ENCODE data around the gene EML5. TPM values are rescaled to one million over a fixed set of nuclear protein-coding genes. Genes with fewer than 3 reads are reported as not detected.
"Not testable (repeated sequence)": the region's sequence is repeated elsewhere in the genome, so short reads cannot be mapped to it uniquely, and the experiment has no call there.

Gene EML5
- total RNA-seq, 1 donor from 2014 or later: 1.5 TPM

DNA sequence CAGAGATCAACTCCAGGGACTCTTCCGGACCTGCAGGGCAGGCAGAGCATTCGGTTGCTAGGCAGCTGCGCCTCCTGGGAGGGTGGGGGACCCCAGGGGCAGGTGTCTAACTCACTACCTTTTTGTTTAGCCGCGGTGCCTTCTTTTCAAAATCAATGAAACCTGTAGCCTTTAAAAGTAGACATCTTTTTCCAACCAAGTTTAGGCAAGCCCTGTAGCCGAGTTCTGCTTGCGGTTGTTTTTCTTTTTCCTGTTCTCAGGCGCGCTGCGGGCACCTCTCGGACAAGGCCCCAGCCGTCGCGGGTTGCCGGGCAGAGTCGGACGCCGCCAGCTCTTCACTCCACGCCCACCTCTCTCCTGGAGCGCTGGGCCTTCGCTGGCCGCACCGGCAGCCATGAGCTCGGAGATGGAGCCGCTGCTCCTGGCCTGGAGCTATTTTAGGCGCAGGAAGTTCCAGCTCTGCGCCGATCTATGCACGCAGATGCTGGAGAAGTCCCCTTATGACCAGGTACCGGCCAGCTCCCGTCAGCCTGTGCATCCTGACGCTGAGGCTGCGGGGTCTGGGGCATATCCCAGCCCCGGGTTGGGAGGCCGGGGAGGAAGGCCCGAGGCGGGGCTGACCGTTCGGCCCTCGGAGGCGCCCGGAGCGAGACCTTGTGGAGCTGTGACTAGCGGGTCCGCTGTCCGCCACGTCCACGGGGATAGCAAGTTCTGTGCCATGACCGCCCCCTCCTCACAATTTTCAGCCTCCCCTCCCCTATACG lies 31.7 kb upstream of the EML5 start, which contains the start of gene TTC8:
TSS of gene TTC8 (plus strand) at position 338 of the 764 bp plus-strand sequence. CDS start at position 395, 57 bp downstream.
- H3K36me3 Mint-ChIP-seq (ENCODE audit: low read depth): no peaks in the 10 kb centered on the region
- peak within 1 kb of the TSS; percentile 93 for H3K27ac Mint-ChIP-seq
- H3K9me3 Mint-ChIP-seq: no peaks in the 10 kb centered on the region
- peak; percentile 74 for DNase-seq (ENCODE audit: low spot score)
- intact Hi-C loops (cut with micrococcal nuclease): loop anchor here (1.0 to 10.0 kb wide), 6 partner anchors 32 to 2000 kb away; partner anchors contain the start of genes EFCAB11, EML5, GPR65 and TDP1
- peaks cover 14% of the 10 kb centered on the region for H3K4me1 Mint-ChIP-seq (ENCODE audit: low read depth)
- H3K4me3 Mint-ChIP-seq: peak within 1 kb of the TSS; percentile 84
- peaks cover 15% of the 10 kb centered on the region for H3K27me3 Mint-ChIP-seq (ENCODE audit: insufficient read depth)

DNA sequence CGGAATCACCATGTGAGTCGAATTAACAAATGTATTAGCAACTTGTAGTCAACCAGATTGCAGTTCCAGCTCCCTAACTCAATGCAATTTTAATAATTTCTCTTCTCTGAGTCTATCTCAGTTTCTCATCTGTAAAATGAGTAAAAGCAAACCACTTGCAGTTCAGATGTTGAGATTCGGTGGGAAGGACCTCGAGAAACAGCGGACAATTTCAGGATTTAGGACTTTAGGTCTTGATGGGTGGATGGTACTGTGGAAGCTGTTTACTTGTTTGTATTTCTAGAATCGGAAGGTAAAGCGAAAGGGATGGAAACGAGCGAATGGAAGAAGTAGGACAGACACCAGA lies 31.2 kb upstream of the EML5 start:
- peaks cover 14% of the 10 kb centered on the region for H3K4me1 Mint-ChIP-seq (ENCODE audit: low read depth)
- H3K4me3 Mint-ChIP-seq: peak overlapping the region; percentile 84
- intact Hi-C loops (cut with micrococcal nuclease): loop anchor here (1.0 to 10.0 kb wide), 6 partner anchors 32 to 2001 kb away; partner anchors contain the start of genes EFCAB11, EML5, GPR65 and TDP1
- H3K27ac Mint-ChIP-seq: peak overlapping the region; percentile 93
- peaks cover 14% of the 10 kb centered on the region for H3K27me3 Mint-ChIP-seq (ENCODE audit: insufficient read depth)
- no peaks in the 10 kb centered on the region for H3K36me3 Mint-ChIP-seq (ENCODE audit: low read depth)
- DNase-seq (ENCODE audit: low spot score): no peak
- no peaks in the 10 kb centered on the region for H3K9me3 Mint-ChIP-seq

DNA sequence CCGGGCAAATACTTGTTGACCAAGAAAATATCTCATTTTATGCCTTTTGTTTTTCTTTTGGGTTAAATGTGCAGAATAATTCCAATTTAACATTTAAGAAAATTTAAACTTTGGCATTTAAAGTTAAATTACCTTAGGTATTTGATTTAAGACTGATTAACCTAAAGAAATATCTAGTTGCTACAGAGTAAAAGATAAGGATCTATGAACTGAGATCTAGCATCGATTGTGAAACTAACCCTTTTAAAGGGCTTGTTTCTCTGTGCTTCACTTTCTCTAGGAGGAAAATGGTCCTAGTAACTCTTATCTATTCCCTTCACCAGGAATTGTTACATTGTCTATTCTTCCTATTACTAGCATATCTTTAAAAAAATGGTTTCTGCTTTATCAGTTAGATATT lies 29.1 kb upstream of the EML5 start:
- H3K4me3 Mint-ChIP-seq: no peak overlapping the region
- intact Hi-C loops (cut with micrococcal nuclease): loop anchor here (5.0 to 10.0 kb wide), 3 partner anchors 815 to 2003 kb away; partner anchors contain the start of genes EFCAB11, GPR65 and TDP1
- H3K9me3 Mint-ChIP-seq: no peaks in the 10 kb centered on the region
- peaks cover 21% of the 10 kb centered on the region for H3K27me3 Mint-ChIP-seq (ENCODE audit: insufficient read depth)
- peaks cover 14% of the 10 kb centered on the region for H3K4me1 Mint-ChIP-seq (ENCODE audit: low read depth)
- H3K27ac Mint-ChIP-seq: no peak overlapping the region
- no peak for DNase-seq (ENCODE audit: low spot score)
- H3K36me3 Mint-ChIP-seq (ENCODE audit: low read depth): no peaks in the 10 kb centered on the region

DNA sequence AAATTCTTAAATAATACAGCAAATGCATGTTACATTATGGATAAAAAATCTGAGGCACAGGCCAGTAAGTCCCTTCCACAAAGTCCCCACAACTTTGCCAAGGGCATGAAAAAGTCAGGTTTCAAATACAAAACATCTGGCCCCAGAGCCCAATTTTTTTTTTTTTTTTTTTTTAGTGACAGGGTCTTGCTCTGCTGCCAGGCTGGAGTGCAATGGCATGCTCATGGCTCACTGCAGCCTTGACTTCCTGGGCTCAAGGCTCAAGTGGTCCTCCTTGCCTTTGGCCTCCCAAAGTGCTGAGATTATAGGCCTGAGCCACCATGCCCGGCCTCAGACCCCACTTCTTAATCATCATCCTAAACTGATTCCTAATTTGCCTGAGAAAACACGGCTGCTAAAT lies 28.6 kb upstream of the EML5 start:
- DNase-seq (ENCODE audit: low spot score): no peak
- no peaks in the 10 kb centered on the region for H3K9me3 Mint-ChIP-seq
- intact Hi-C loops (cut with micrococcal nuclease): loop anchor here (5.0 to 10.0 kb wide), 3 partner anchors 814 to 2003 kb away; partner anchors contain the start of genes EFCAB11, GPR65 and TDP1
- H3K36me3 Mint-ChIP-seq (ENCODE audit: low read depth): no peaks in the 10 kb centered on the region
- H3K27ac Mint-ChIP-seq: no peak overlapping the region
- peaks cover 21% of the 10 kb centered on the region for H3K27me3 Mint-ChIP-seq (ENCODE audit: insufficient read depth)
- no peak overlapping the region for H3K4me3 Mint-ChIP-seq
- peaks cover 14% of the 10 kb centered on the region for H3K4me1 Mint-ChIP-seq (ENCODE audit: low read depth)

DNA sequence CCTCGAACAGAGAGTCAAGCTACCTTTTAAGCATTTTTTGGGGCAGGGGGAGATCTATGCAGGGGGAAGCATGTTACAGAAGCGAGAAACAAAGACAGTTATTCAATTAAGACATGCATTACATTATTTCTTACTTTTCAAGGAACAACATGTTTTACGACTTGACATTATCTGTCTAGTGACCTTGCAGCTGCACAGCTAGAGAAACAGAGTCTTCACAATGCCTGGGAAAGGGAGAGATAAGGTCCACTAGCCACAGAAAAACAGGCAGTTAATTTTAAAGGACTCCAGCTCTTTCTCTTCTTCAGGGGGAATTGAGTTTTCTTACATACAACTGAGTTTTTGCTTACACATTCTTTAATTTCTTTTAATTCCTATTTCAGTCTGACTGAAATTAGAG lies 26.9 kb upstream of the EML5 start:
- not testable (repeated sequence) for H3K4me3 Mint-ChIP-seq; H3K36me3 Mint-ChIP-seq (ENCODE audit: low read depth); H3K27ac Mint-ChIP-seq; DNase-seq (ENCODE audit: low spot score); H3K9me3 Mint-ChIP-seq; H3K4me1 Mint-ChIP-seq (ENCODE audit: low read depth)
- intact Hi-C loops (cut with micrococcal nuclease): loop anchor here (5.0 to 10.0 kb wide), 3 partner anchors 812 to 2005 kb away; partner anchors contain the start of genes EFCAB11, GPR65 and TDP1
- peaks cover 21% of the 10 kb centered on the region for H3K27me3 Mint-ChIP-seq (ENCODE audit: insufficient read depth)

DNA sequence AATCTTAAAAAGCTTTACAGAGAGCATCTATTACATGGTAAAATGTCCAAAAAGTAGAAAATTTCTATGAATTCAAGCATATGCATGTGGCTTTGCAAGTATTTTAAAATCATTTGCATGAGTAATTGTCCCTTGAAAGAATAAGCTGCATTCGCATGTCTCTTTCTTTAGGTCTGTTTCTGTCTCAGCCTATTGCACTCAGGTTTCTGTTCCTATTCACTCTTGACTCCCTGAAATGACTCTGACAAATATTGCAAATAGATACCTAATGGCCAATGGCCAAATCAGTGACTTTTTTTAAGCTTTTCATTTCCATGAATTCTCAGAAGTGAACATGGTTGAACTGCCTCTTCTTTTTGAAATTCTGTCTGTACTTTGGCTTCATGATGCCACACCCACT lies 25.3 kb upstream of the EML5 start:
- H3K4me1 Mint-ChIP-seq (ENCODE audit: low read depth): no peaks in the 10 kb centered on the region
- H3K4me3 Mint-ChIP-seq: no peak overlapping the region
- intact Hi-C loops (cut with micrococcal nuclease): no loop called here
- H3K36me3 Mint-ChIP-seq (ENCODE audit: low read depth): no peaks in the 10 kb centered on the region
- H3K27ac Mint-ChIP-seq: no peak overlapping the region
- peaks cover 16% of the 10 kb centered on the region for H3K27me3 Mint-ChIP-seq (ENCODE audit: insufficient read depth)
- DNase-seq (ENCODE audit: low spot score): no peak
- no peaks in the 10 kb centered on the region for H3K9me3 Mint-ChIP-seq

DNA sequence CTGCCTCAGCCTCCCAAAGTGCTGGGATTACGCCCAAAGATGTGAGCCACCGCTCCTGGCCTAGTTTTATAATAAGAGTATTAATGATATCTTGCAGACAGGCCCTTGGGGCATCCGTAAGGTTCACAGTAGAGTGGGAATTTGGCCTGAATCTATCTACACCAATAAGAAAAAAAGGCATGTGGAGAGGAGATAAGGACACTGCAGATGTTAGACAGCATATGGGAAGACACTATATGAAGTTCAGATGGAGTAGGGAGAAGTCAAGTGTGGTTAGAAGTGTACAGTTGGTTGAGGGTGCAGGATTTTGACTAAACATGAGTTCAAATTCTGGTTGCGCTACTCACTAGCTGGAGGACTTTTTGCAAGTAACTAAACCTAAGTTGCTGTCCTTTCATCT lies 23.2 kb upstream of the EML5 start:
- Mint-ChIP-seq H3K4me1 (ENCODE audit: low read depth) (no peaks in the 10 kb centered on the region), H3K27ac (no peak overlapping the region), H3K4me3 (no peak overlapping the region), H3K36me3 (ENCODE audit: low read depth) (no peaks in the 10 kb centered on the region), H3K9me3 (no peaks in the 10 kb centered on the region), H3K27me3 (ENCODE audit: insufficient read depth) (peaks cover 23% of the 10 kb centered on the region)
- intact Hi-C loops (cut with micrococcal nuclease): no loop called here
- no peak for DNase-seq (ENCODE audit: low spot score)

DNA sequence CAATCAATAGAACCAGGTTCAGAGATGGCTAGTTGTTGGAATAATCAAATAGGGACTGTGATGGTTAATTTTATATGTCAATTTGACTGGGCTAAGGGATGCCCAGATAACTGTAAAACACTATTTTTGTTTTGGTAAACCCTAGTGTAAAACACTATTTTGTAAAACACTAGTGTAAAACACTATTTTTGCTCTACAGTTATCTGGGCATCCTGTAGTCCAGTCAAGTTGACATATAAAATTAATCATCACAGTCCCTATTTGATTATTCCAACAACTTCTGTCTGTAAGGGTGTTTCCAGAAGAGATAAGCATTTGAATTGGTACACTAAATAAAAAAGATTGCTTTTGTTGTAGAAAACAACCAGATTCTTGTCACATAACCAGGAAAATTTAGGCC lies 15.6 kb upstream of the EML5 start:
- no peaks in the 10 kb centered on the region for H3K36me3 Mint-ChIP-seq (ENCODE audit: low read depth)
- no peaks in the 10 kb centered on the region for H3K4me1 Mint-ChIP-seq (ENCODE audit: low read depth)

DNA sequence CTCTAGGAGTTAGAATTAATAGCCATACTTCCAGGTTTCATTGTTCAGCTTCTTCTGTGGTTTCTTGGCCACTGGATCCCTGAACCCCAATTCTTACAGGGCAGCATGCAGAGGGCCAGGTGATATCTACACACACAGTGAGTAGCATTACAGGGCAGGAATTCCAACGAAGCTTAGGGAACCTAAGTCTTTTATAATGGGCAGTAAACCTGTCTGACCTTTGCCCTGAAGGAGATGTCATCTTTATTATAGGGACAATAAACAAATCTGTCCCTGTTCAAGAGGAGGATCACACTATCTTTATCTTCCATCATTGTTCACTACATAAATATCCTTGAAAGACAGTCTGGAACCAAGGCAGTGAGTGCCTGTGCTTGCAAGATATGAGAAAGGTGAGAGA lies 11.7 kb upstream of the EML5 start:
- intact Hi-C loops (cut with micrococcal nuclease): no loop called here
- no peak for DNase-seq (ENCODE audit: low spot score)
- Mint-ChIP-seq H3K4me3 (no peak overlapping the region), H3K27ac (no peak overlapping the region), H3K27me3 (ENCODE audit: insufficient read depth) (peaks cover 9% of the 10 kb centered on the region), H3K9me3 (no peaks in the 10 kb centered on the region), H3K36me3 (ENCODE audit: low read depth) (no peaks in the 10 kb centered on the region), H3K4me1 (ENCODE audit: low read depth) (no peaks in the 10 kb centered on the region)

More for the DNA sequence above, 15.6 kb upstream of the EML5 start:
- intact Hi-C loops (cut with micrococcal nuclease): no loop called here
- peaks cover 24% of the 10 kb centered on the region for H3K27me3 Mint-ChIP-seq (ENCODE audit: insufficient read depth)
- no peaks in the 10 kb centered on the region for H3K9me3 Mint-ChIP-seq
- no peak for DNase-seq (ENCODE audit: low spot score)
- H3K4me3 Mint-ChIP-seq: no peak overlapping the region
- H3K27ac Mint-ChIP-seq: no peak overlapping the region

DNA sequence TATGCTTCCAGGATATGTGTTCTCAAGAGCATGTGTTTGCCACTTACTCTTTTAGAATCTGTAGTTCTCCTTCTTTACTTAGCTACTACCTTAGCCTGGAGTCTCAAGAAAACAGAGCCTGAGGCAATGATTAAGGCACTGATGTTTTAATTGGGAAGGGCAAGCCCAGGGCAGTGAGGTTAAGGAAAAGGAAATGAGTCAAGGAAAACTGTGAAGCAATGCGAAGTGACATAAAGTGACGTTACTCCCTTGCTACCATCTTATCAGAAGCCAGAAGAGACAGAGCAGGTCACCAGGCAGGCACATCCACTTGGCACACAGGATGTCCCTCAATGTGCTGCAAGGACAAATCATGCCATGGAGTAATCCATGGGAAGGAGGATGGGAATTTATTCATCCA lies 11.3 kb upstream of the EML5 start:
- no peak for DNase-seq (ENCODE audit: low spot score)

DNA sequence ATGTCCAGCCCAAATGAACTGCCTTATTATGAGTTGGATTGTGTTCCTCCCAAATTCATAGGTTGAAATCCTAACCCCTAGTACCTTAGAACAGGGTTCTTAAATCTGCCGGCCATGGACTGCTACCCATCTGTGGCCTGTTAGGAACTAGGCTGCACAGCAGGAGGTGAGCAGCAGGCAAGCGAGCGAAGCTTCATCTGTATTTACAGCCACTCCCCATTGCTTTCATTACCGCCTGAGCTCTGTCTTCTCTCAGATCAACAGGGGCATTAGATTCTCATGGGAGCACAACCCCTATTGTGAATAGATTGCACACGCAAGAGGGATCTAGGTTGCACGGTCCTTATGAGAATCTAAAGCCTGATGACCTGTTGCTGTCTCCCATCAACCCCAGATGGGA lies 9.8 kb upstream of the EML5 start:
- Mint-ChIP-seq H3K36me3 (ENCODE audit: low read depth) (no peaks in the 10 kb centered on the region), H3K9me3 (no peaks in the 10 kb centered on the region)

More for the DNA sequence above, 11.3 kb upstream of the EML5 start:
- Mint-ChIP-seq H3K27me3 (ENCODE audit: insufficient read depth) (peaks cover 11% of the 10 kb centered on the region), H3K4me3 (no peak overlapping the region), H3K27ac (no peak overlapping the region), H3K4me1 (ENCODE audit: low read depth) (no peaks in the 10 kb centered on the region), H3K9me3 (no peaks in the 10 kb centered on the region), H3K36me3 (ENCODE audit: low read depth) (no peaks in the 10 kb centered on the region)
- intact Hi-C loops (cut with micrococcal nuclease): no loop called here

DNA sequence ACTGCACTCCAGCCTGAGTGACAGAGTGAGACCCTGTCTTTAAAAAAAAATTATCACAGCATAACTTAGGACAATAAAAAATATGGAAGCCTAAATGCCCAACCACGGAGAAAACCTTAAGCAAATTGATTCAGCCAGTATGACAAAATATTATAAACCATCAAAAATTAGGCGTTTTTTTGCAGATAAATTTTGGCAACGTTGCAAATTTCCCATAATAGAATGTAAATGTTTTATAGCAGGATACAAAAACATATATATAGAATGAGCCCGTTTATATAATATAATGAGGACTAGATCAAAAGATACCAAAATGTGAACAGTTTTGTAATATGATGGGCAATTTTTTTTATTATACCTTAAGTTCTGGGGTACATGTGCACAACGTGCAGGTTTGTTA lies 6.8 kb upstream of the EML5 start:
- H3K36me3 Mint-ChIP-seq (ENCODE audit: low read depth): no peaks in the 10 kb centered on the region
- no peak overlapping the region for H3K4me3 Mint-ChIP-seq
- H3K27me3 Mint-ChIP-seq (ENCODE audit: insufficient read depth): peaks cover 22% of the 10 kb centered on the region
- no peaks in the 10 kb centered on the region for H3K4me1 Mint-ChIP-seq (ENCODE audit: low read depth)
- H3K27ac Mint-ChIP-seq: no peak overlapping the region
- intact Hi-C loops (cut with micrococcal nuclease): loop anchor here (10.0 kb wide), 1 partner anchor 305 kb away; no protein-coding TSS in a partner anchor
- DNase-seq (ENCODE audit: low spot score): no peak
- no peaks in the 10 kb centered on the region for H3K9me3 Mint-ChIP-seq

More for the DNA sequence above, 9.8 kb upstream of the EML5 start:
- intact Hi-C loops (cut with micrococcal nuclease): no loop called here
- no peak for DNase-seq (ENCODE audit: low spot score)
- no peak overlapping the region for H3K27ac Mint-ChIP-seq
- H3K4me1 Mint-ChIP-seq (ENCODE audit: low read depth): no peaks in the 10 kb centered on the region
- peaks cover 18% of the 10 kb centered on the region for H3K27me3 Mint-ChIP-seq (ENCODE audit: insufficient read depth)
- no peak overlapping the region for H3K4me3 Mint-ChIP-seq

DNA sequence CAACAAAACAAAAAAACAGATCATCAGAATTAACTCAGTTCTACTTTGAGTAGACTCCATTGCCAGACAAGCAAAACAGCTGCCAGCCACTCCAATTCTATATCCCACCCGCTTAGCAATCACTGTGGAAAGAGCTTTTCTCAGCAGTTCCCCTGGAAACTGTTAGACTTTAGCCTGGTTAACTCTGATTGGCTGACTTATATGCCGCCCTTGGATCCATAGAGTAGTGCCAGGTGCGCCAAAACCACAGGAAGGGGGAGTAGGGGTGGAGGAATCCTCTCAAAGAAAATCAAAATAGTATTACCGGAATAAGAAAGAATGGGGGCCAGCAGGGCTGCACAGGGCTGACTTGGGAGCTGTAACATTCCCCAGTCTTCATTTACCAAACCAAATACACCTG lies 5.4 kb upstream of the EML5 start:
- Mint-ChIP-seq H3K9me3 (no peaks in the 10 kb centered on the region), H3K36me3 (ENCODE audit: low read depth) (no peaks in the 10 kb centered on the region), H3K27me3 (ENCODE audit: insufficient read depth) (peaks cover 22% of the 10 kb centered on the region), H3K4me1 (ENCODE audit: low read depth) (no peaks in the 10 kb centered on the region), H3K4me3 (no peak overlapping the region), H3K27ac (no peak overlapping the region)
- intact Hi-C loops (cut with micrococcal nuclease): loop anchor here (10.0 kb wide), 1 partner anchor 303 kb away; no protein-coding TSS in a partner anchor
- no peak for DNase-seq (ENCODE audit: low spot score)

Data from activated T-helper 1 cell treated with anti-CD3 and anti-CD28 coated beads, Interleukin-12 subunit alpha, Interleukin-12 subunit beta, Interleukin-2, Interleukin-4 antibody, amounts not matched to agents 30 ng/mL and 10 ng/mL and 1 ng/mL, durations not matched to agents 14 hours and 24 hours and 36 hours (primary cell).